Measurements from ENCODE around the gene MKS1. TPM values are rescaled to one million over a fixed set of nuclear protein-coding genes. Genes with fewer than 3 reads are reported as not detected.
A peak's percentile ranks its signal among the peaks of the same experiment; 100 is the strongest.

MKS1 gene
- total and polyA plus RNA-seq, 2 of the 8 experiments (the other 6 are each of a cell fraction or from before 2014, with no cell fraction given) = 12.0 to 21.7 TPM

GRCh38 chr17:58158181-58158580 is 60.9 kb downstream of the MKS1 start:
- Histone ChIP-seq H3K4me2 (ENCODE audit: insufficient read depth in 1 of 2, low read depth in 2 of 2, low read length in 2 of 2) (peak overlapping the region in 1 of 2 experiments; percentile 94; a peak in 1 of 4 replicates), H4K91ac (replicated peaks; ENCODE audit: insufficient read length, low read length) (no peak overlapping the region), H3K4me3 (ENCODE audit: extremely low read depth in 1 of 4, insufficient read depth in 2 of 4, low read depth in 3 of 4, low read length in 4 of 4) (no peak overlapping the region), H3K4ac (replicated peaks; ENCODE audit: insufficient read length, low read depth, low read length) (no peak overlapping the region), H3K27me3 (replicated peaks in 1 of 4; ENCODE audit: control insufficient read depth in 3 of 4, extremely low read depth in 1 of 4, insufficient read depth in 3 of 4, low read length in 3 of 4) (peaks cover 0 to 13% (median 8%) of the 10 kb centered on the region in 4 experiments; a peak in 5 of 7 replicates), H3K36me3 (ENCODE audit: control insufficient read depth in 2 of 4, insufficient read depth in 4 of 4, low read length in 3 of 4) (no peaks in the 10 kb centered on the region), H4K8ac (ENCODE audit: extremely low read depth, insufficient read depth, low read length) (no peak overlapping the region), H2BK120ac (replicated peaks; ENCODE audit: low read depth, low read length) (no peak overlapping the region), H2AFZ (ENCODE audit: low read length) (no peak overlapping the region), H3K56ac (replicated peaks; ENCODE audit: insufficient read length, low read depth, low read length) (no peak overlapping the region), H3K18ac (ENCODE audit: extremely low read depth, low read length) (no peak overlapping the region), H4K5ac (ENCODE audit: insufficient read length, low read depth, low read length) (no peak overlapping the region), H4K20me1 (replicated peaks in 1 of 2; ENCODE audit: control insufficient read depth in 1 of 2, insufficient read depth in 2 of 2, low read length in 2 of 2) (no peaks in the 10 kb centered on the region), H2BK5ac (ENCODE audit: low read depth, low read length) (no peak overlapping the region), H2AK5ac (ENCODE audit: low read depth, low read length) (no peak overlapping the region), H3K4me1 (replicated peaks in 1 of 4; ENCODE audit: control insufficient read depth in 3 of 4, insufficient read depth in 4 of 4, low read length in 3 of 4) (peaks cover 0 to 10% (median 2%) of the 10 kb centered on the region in 4 experiments; a peak in 2 of 7 replicates), H3K27ac (ENCODE audit: low read depth, low read length) (no peak overlapping the region), H3K23ac (ENCODE audit: insufficient read length) (no peak overlapping the region), H3K9ac (replicated peaks in 1 of 4; ENCODE audit: extremely low read depth in 1 of 4, low read depth in 3 of 4, low read length in 3 of 4) (no peak overlapping the region), H3K79me2 (ENCODE audit: control insufficient read depth in 1 of 2, insufficient read depth in 2 of 2, low read length in 2 of 2) (no peaks in the 10 kb centered on the region), H2BK15ac (ENCODE audit: low read length) (no peak overlapping the region), H2BK20ac (ENCODE audit: low read length) (no peak overlapping the region), H3K79me1 (ENCODE audit: low read depth, low read length) (no peaks in the 10 kb centered on the region), H3K9me3 (ENCODE audit: insufficient read depth in 2 of 2, low read depth in 1 of 2, low read length in 1 of 2) (no peaks in the 10 kb centered on the region), H3K14ac (ENCODE audit: insufficient read length) (no peak overlapping the region), H3K23me2 (ENCODE audit: low read depth, low read length) (peaks cover 9% of the 10 kb centered on the region), H2BK12ac (ENCODE audit: low read depth, low read length) (no peak overlapping the region)
- FAIRE-seq (no peak), DNase-seq (ENCODE audit: low read depth in 1 of 2, low spot score in 2 of 2) (no peak)
- ChIA-PET CTCF (ENCODE audit: partially characterized antibody) (interaction anchor here (1.5 to 2.1 kb wide), 3 partner anchors 14 to 21 kb away, joined by 4 to 6 read pairs (median 5); no protein-coding TSS in a partner anchor), POLR2A (ENCODE audit: partially characterized antibody) (no interaction called here)
- WGBS, 2 experiments (ENCODE audit: extremely low coverage in 1 of 2, insufficient coverage in 1 of 2, insufficient read length in 1 of 2, insufficient replicate concordance in 2 of 2, low coverage in 1 of 2, low lambda C conversion rate in 2 of 2, missing lambda C conversion rate in 1 of 2) = 96% methylated on average over 2 of the region's 2 CpGs; no CpG with 5 or more reads in 1 of the 2 experiments
- TF ChIP-seq USF2 (IDR thresholded peaks at IDR 0.05; ENCODE audit: low read length) (no peak), CBX8 (IDR thresholded peaks at IDR 0.05; ENCODE audit: borderline replicate concordance, low read depth, low read length) (no peak), RAD21 (IDR thresholded peaks at IDR 0.05 in 1 of 2, conservative IDR thresholded peaks at IDR 0.05 in 1 of 2; ENCODE audit: low read depth in 2 of 2, low read length in 2 of 2) (no peak)

All from H1 (cell line).